Stimulated activated CD4-positive, alpha-beta T cell treated with anti-CD3 and anti-CD28 coated beads, Interleukin-12 subunit alpha, Interleukin-12 subunit beta, amount 100 ng/mL, for 48 hours (primary cell): ENCODE measurements around the gene SLC13A4.
"Not testable (repeated sequence)": the region's sequence is repeated elsewhere in the genome, so short reads cannot be mapped to it uniquely, and the experiment has no call there.

Source experiments
- DNase-seq, 3 donors: peaks; one replicate each; pipeline ENCODE4 v3.0.0-alpha.2; 2020; ENCODE audit warnings: low read depth in 2 of 3, low spot score in 1 of 3

The SLC13A4 gene

GRCh38 chr7:135728136-135728669, at the start of gene SLC13A4:
SLC13A4 (minus strand) TSS chr7:135728186; CDS start chr7:135727496, 690 bp downstream.
- no peak for DNase-seq

DNA sequence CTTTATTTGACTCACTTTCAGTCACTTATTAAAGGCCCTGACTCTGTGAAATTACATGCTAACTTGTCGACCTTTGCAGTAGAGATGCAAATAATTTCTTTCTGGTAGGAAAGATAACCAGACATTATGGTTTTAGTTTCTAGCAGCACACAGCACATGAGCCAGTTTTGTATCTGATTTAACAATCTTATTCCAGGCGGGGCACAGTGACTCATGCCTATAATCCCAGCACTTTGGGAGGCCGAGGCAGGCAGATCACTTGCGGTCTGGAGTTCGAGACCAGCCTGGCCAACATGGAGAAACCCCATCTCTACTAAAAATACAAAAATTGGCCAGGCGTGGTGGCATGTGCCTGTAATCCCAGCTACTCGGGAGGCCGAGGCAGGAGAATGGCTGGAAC, 47.9 kb upstream of the SLC13A4 start:
- DNase-seq, result not testable (repeated sequence)

GRCh38 chr7:135775230-135775629, 47.2 kb upstream of the SLC13A4 start:
- no peak for DNase-seq

GRCh38 chr7:135774284-135774683, 46.3 kb upstream of the SLC13A4 start:
- no peak for DNase-seq

DNA sequence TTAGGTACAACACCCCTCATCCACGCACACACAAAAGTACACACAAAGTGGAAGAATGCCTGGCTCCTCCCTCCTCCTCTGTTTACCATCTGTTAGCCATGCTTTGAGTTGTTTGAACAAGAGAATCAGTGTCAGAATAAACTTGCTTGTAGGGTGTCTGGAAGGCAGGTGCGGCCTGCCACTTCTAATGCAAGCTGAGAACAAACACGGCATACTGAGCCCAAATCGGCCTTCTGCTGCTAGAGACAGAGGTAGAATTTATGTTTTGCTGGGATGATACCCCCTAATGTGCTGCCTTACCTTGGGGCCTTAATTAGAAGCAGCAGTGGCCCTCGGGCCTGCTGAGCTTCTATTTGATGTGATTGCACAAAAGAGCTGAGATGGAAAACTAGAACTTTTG, 45.5 kb upstream of the SLC13A4 start:
- DNase-seq, result no peak

DNA sequence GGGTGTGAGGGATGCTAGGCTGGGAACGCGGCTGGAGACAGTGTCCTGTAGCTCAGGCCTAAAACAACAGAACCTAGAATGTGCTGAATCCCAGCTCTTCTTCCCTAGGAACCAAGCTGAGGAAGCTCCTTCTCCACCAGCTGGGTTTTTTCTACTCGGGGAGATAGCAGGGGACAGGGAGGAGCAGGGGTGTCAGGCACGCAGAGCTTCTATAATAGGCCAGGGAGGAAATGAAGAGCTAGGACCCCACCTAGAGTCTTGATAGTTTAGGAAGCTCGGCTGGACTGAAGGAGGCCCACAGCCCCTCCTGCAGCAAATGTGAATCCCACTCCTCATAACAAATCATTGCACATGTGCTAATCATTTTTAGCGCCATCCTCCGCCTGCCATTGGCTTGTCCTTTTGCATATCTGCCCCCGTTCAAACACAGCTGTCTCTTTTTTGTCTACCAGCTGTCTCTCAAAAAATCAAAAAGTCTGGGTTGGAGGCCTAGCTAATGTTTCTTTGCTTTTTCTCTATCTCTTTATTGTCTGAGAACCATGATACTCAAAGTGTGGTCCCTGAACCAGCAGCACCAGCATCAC, 44.7 kb upstream of the SLC13A4 start:
- DNase-seq, result no peak

DNA sequence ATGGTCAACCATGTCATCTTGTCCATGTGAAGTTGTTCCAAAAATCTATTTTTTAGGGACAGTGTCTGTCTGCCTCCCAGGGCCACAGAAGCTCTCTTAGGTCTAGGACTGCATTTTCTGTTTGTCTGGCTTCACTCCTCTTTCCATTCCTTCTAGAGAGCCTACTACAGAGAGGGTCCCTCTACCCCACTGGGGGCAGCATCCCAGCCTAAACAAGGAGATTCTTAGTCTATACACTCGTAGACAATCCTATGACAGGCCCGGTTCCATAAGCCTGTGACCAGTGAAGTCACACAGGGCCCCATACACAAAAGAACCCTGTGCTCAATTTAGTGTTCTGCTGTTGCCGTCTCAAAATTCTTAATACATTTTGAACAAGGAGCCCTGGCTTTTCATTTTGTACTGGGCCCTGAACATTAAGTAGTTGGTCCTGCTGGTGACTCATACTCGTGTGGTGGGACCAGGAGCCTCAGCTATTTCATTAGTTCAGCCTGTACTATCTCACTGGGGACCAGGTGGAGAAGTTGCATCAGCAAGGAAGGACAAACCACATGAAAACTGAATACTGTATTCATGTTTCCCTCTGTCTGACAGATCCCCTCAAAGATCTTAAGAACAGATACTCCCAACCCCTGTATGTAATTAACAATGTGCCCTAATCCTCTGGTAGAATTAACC, 44.1 kb upstream of the SLC13A4 start:
- no peak for DNase-seq

GRCh38 chr7:135771051-135771450, 43.1 kb upstream of the SLC13A4 start:
- DNase-seq, result no peak

GRCh38 chr7:135770139-135770710, 42.2 kb upstream of the SLC13A4 start:
- DNase-seq, result no peak

GRCh38 chr7:135769005-135769802, 41.2 kb upstream of the SLC13A4 start:
- DNase-seq, result no peak

DNA sequence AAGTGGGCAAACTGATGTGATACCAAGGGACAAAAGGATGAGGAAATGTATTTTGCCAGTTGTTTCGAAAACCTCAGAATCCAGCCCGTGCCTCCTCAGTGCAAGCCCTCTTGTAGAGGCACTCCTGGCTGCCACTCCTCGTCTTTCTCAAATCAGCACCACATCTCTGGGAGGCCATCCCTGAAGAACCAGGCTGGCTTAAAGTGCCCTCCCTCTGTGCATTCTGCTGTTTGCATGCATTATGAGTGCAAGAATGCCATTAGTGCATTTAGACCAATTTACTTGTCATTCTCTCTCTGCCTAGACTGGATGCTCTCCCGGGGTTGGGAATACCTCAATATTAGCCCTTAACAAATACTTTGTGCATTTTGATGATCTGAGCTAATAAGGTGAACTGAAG, 40.5 kb upstream of the SLC13A4 start:
- no peak for DNase-seq

GRCh38 chr7:135768064-135768463, 40.1 kb upstream of the SLC13A4 start:
- no peak for DNase-seq

GRCh38 chr7:135763261-135763660, 35.3 kb upstream of the SLC13A4 start:
- no peak for DNase-seq

DNA sequence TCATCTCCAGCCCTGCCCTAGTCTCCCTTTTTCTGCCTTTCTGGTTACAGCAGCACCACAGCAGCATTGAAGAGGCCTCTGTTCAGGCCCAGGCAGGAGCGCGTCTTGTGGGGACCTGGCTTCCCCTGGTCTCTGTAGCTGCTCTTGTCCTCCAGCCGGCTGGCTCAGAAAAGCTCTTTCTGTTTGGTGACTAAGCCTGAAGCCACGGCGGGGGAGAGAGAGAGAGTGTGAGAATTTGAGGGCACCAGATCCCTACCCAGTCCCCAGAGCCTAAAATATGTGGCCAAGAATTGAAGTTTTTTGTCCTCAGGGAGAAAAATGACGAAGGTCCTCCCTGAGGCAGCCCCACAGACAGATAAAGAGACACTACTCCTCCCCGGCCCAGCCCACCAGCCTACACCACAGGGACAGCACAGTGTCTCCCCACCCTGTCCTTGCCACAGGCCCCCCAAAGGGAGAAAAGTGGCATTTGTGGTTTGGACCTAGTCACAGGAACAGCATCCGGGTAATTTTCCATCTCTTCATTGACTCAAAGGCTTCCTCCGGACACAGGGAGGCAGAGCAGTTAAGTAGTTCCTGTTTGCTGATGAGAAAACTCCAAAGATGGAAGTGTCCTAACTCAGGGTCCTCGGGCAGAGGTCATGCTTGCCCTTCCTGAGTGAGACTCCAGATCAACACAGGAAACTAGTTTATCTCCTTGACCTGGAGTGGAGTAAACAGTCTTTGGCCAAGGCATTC, 33.9 kb upstream of the SLC13A4 start:
- no peak for DNase-seq

GRCh38 chr7:135759532-135759931, 31.5 kb upstream of the SLC13A4 start:
- no peak for DNase-seq

DNA sequence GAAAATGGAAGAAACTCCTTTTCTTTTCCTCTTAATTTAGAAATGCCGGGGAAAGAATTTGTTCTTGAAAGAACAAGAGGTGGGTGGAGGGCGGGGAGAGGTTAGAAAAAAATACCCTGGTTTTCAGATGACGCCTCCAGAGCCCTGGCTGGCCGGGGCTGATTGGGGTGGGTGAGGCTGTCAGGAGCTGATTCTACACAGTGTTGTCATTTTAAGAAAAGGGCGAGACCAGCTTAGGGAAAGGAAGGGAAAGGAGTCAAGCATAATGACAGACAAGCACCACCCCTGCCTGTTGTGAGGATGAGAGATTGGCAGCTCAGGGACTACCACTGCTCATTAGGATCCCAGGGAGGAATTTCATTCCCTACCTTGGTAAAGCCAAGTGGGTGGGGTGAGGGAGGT, 30.5 kb upstream of the SLC13A4 start:
- no peak for DNase-seq

GRCh38 chr7:135757719-135758411, 29.9 kb upstream of the SLC13A4 start:
- DNase-seq, result no peak

- DNase-seq, result no peak
Measured at GRCh38 chr7:135756191-135756590, 28.2 kb upstream of the SLC13A4 start.

DNA sequence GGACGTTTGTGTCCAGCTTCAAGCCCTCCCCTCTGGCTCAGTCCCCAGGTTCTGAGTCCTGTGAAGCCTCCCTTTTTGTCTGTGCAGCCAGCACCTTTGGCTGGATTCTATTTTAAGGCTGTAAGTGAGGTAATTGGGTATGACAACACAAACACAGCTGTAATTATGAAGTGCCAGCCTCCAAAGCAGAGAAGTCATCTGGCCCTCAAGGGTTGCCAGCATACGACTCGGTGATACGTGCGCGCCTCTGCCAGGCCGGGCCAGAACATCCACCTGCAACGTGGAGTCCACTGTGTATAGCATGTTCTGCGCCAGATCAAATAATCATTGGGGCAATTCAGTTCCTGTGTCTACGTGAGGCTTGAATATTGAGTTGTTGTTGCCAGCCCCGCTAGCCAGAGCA, 27.4 kb upstream of the SLC13A4 start:
- no peak for DNase-seq
